KOPT-K1 (cell line): Measurements from ENCODE around the gene F11.
"Not testable (repeated sequence)": the region's sequence is repeated elsewhere in the genome, so short reads cannot be mapped to it uniquely, and the experiment has no call there.

ENCODE experiments used
- H3K27ac ChIP-seq: fragments of 200-600 bp; sonication (generic); 2 replicates; pipeline ENCODE4 v1.5.1; 2016; ENCODE audit warnings: antibody characterized with exemption, mild to moderate bottlenecking, low read depth, low read length; ENCODE audit not compliant: poor library complexity, severe bottlenecking
- H3K36me3 ChIP-seq: fragments of 200-600 bp; sonication (generic); 2 replicates; pipeline ENCODE4 v1.5.1; 2017; ENCODE audit warnings: antibody characterized with exemption, mild to moderate bottlenecking, low read length, moderate library complexity; ENCODE audit not compliant: insufficient read depth
- H3K9me3 ChIP-seq: fragments of 200-600 bp; sonication (generic); 2 replicates; pipeline ENCODE4 v1.5.1; 2017; ENCODE audit warnings: antibody characterized with exemption, low read length, mild to moderate bottlenecking; ENCODE audit not compliant: insufficient read depth, poor library complexity, severe bottlenecking

Gene F11

GRCh38 chr4:186271081-186271678 lies 5.2 kb downstream of the F11 start:
- Histone ChIP-seq H3K36me3 (no peaks in the 10 kb centered on the region), H3K27ac (no peak overlapping the region), H3K9me3 (no peaks in the 10 kb centered on the region)

- no peak overlapping the region for H3K27ac ChIP-seq
- H3K36me3 ChIP-seq = no peaks in the 10 kb centered on the region
- no peaks in the 10 kb centered on the region for H3K9me3 ChIP-seq
These were observed 6.9 kb downstream of the F11 start for GRCh38 chr4:186272699-186273391.

GRCh38 chr4:186273392-186273789 lies 7.4 kb downstream of the F11 start:
- H3K27ac ChIP-seq, H3K9me3 ChIP-seq, H3K36me3 ChIP-seq: not testable (repeated sequence)

DNA sequence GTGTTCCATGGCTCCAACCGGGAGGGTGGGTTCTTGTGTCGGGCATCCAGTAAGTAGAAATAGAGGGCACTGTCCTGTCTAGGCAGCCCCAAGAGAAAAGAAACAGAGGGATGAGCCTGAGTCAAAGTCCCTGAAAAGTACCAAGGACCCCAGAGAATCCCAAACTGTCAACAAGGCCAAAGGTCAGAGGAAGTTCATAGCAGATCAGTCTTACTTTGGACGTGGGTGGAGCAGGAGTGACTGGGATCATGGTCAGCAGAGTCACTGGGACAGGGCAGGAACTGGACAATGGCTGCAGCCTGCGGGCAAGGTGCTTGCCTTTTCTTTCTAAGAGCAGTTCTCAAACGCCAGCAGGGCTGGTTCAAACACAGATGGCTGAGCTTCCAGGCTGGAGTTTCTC lies 17.3 kb downstream of the F11 start:
- H3K9me3 ChIP-seq = no peaks in the 10 kb centered on the region
- no peaks in the 10 kb centered on the region for H3K36me3 ChIP-seq
- H3K27ac ChIP-seq = no peak overlapping the region

GRCh38 chr4:186285147-186285546 lies 19.2 kb downstream of the F11 start:
- H3K27ac ChIP-seq = no peak overlapping the region
- H3K36me3 ChIP-seq = no peaks in the 10 kb centered on the region
- no peaks in the 10 kb centered on the region for H3K9me3 ChIP-seq

GRCh38 chr4:186286581-186286980 lies 20.6 kb downstream of the F11 start:
- no peak overlapping the region for H3K27ac ChIP-seq

GRCh38 chr4:186291256-186291890 lies 25.4 kb downstream of the F11 start:
- no peaks in the 10 kb centered on the region for H3K36me3 ChIP-seq
- H3K9me3 ChIP-seq = no peaks in the 10 kb centered on the region
- no peak overlapping the region for H3K27ac ChIP-seq

More at GRCh38 chr4:186286581-186286980, 20.6 kb downstream of the F11 start:
- H3K9me3 ChIP-seq = no peaks in the 10 kb centered on the region
- no peaks in the 10 kb centered on the region for H3K36me3 ChIP-seq

DNA sequence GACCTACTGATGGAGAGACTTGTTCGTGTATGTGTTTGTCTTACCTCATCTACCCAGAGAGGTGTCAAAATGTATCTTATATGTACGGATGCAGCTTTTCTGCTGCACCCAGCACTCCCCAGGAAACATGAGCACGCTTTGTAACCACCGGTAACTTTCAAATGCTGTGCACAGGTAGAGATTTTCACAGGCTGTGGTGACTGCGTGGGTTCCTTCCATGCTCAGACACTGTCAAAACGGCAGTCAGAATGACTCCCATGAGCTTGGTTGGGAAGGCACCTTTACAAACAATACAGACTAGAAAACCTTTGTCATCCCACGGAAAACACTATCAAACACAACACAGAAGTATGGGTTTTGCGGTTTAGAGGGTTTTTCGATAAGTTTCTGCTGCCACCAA lies 28.2 kb downstream of the F11 start:
- no peaks in the 10 kb centered on the region for H3K36me3 ChIP-seq
- H3K27ac ChIP-seq = no peak overlapping the region
- no peaks in the 10 kb centered on the region for H3K9me3 ChIP-seq

DNA sequence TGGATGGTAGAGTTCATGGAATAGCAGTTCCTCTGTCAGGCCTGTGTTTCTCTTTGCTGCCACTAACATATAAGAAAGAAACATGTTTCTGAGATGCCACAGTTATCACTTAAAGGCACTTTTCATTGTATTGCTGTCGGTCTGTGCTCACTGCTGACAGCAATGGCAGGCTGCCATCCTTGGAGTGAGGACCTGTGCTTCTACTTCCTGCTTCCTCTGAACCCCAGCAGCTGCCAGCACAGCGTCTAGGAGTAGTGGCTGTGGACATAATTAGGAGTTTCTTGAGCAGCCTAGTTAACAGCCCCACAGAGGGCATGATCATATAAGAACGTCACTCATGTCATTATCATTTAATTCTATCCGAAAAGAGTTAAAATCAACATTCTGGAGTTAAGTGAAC lies 30.5 kb downstream of the F11 start:
- no peaks in the 10 kb centered on the region for H3K36me3 ChIP-seq
- H3K27ac ChIP-seq = no peak overlapping the region
- H3K9me3 ChIP-seq = no peaks in the 10 kb centered on the region

GRCh38 chr4:186297013-186297645 lies 31.1 kb downstream of the F11 start:
- no peaks in the 10 kb centered on the region for H3K9me3 ChIP-seq
- no peak overlapping the region for H3K27ac ChIP-seq

DNA sequence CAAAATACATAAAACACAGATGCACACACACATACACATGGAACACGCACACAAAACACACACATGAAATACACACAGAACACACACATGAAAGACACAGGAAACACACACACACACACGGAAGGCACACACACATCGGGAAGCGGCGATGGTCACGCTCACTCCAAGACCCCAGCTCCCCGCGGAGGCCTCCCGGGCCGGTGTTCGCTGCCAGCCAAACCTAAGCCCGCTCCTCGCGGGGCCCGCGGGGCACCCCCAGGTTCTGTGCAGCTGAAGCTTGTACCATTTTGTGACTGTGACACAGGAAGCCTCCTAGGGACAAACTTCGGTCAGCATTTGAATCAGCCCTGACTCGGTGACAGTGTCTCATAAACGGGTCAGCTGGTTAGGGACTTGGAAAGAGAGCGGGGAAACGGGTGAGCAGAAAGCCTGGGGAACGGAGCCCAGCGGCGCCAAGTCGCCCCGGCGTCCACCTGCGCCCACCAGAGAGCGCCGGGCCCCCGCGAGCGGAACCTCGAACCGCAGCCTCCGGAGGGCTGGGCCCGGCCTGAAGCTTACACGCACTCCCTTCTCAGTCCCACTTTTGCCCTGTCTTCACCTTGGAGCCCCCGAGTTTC lies 32.1 kb downstream of the F11 start:
- no peaks in the 10 kb centered on the region for H3K9me3 ChIP-seq
- H3K27ac ChIP-seq = no peak overlapping the region
- H3K36me3 ChIP-seq = no peaks in the 10 kb centered on the region

More at GRCh38 chr4:186297013-186297645, 31.1 kb downstream of the F11 start:
- no peaks in the 10 kb centered on the region for H3K36me3 ChIP-seq

GRCh38 chr4:186299291-186299690 lies 33.3 kb downstream of the F11 start:
- no peak overlapping the region for H3K27ac ChIP-seq
- no peaks in the 10 kb centered on the region for H3K36me3 ChIP-seq
- H3K9me3 ChIP-seq = no peaks in the 10 kb centered on the region

GRCh38 chr4:186300659-186301390 lies 34.8 kb downstream of the F11 start:
- H3K36me3 ChIP-seq = no peaks in the 10 kb centered on the region
- no peaks in the 10 kb centered on the region for H3K9me3 ChIP-seq
- H3K27ac ChIP-seq = no peak overlapping the region

GRCh38 chr4:186304216-186304615 lies 38.2 kb downstream of the F11 start:
- Histone ChIP-seq H3K36me3 (no peaks in the 10 kb centered on the region), H3K9me3 (no peaks in the 10 kb centered on the region), H3K27ac (no peak overlapping the region)
